Measurements from ENCODE around the gene CLSTN1. TPM values are rescaled to one million over a fixed set of nuclear protein-coding genes. Genes with fewer than 3 reads are reported as not detected.

Gene CLSTN1
- polyA plus RNA-seq, 1 of the 3 experiments (the other 2 are of a cell fraction), result 59.6 TPM

DNA sequence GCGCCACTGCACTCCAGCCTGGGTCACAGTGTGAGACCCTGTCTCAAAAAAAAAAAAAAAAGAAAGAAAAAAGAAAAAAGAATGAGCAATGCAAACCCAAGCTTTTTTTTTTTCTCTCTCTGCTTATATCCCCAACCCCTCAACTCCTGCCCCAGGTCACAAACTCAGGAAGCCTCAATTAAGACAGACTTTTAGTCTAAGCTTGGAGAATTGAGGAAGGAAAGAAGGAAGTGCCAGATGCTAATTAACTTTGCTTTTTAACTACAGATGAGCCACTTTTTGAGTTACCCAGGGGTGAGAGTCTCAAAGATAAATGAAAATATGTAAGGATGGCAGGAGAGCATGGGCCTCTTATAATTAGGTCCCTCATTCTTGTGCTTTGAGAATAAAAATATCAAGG, 139.0 kb downstream of the CLSTN1 start (continued):
- TF ChIP-seq EZH2phosphoT487 (IDR thresholded peaks at IDR 0.05; ENCODE audit: borderline replicate concordance, low read depth) (no peak), GABPA (IDR thresholded peaks at IDR 0.05; ENCODE audit: low read depth) (no peak), MEF2A (IDR thresholded peaks at IDR 0.05; ENCODE audit: borderline replicate concordance, low read depth) (no peak), EP300 (IDR thresholded peaks at IDR 0.05; ENCODE audit: borderline replicate concordance in 1 of 2, low read depth in 1 of 2, low read length in 1 of 2) (no peak), ELF1 (IDR thresholded peaks at IDR 0.05) (no peak)
- TF ChIP-seq, protein P1, sequence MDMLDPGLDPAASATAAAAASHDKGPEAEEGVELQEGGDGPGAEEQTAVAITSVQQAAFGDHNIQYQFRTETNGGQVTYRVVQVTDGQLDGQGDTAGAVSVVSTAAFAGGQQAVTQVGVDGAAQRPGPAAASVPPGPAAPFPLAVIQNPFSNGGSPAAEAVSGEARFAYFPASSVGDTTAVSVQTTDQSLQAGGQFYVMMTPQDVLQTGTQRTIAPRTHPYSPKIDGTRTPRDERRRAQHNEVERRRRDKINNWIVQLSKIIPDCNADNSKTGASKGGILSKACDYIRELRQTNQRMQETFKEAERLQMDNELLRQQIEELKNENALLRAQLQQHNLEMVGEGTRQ (IDR thresholded peaks at IDR 0.05; ENCODE audit: borderline replicate concordance, low read depth, low read length), result no peak
- TF ChIP-seq, protein P2, sequence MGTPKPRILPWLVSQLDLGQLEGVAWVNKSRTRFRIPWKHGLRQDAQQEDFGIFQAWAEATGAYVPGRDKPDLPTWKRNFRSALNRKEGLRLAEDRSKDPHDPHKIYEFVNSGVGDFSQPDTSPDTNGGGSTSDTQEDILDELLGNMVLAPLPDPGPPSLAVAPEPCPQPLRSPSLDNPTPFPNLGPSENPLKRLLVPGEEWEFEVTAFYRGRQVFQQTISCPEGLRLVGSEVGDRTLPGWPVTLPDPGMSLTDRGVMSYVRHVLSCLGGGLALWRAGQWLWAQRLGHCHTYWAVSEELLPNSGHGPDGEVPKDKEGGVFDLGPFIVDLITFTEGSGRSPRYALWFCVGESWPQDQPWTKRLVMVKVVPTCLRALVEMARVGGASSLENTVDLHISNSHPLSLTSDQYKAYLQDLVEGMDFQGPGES (IDR thresholded peaks at IDR 0.05; ENCODE audit: low read depth, low read length), result no peak
- TF ChIP-seq, protein P3, sequence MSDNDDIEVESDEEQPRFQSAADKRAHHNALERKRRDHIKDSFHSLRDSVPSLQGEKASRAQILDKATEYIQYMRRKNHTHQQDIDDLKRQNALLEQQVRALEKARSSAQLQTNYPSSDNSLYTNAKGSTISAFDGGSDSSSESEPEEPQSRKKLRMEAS (IDR thresholded peaks at IDR 0.05; ENCODE audit: low read depth), result no peak

DNA sequence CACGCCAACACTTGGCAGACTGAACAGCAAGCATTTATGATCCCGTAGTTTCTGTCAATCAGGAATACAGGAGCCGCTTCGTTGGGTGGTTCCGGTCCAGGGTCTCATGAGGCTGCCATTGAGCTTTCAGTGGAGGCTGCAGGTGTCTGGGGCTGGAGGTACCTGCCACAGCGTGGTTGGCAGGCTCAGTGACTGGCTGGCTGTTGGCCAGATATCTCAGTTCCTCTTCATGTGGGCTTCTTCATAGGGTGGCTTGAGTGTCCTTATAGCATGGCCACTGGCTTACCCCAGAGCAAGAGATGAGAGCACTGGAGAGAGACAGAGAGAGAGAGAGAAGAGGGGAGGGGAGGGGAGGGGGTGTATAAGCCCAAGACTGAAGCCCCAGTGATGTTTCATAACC, 142.9 kb downstream of the CLSTN1 start:
- ChIA-PET CTCF (no interaction called here), POLR2A (interaction anchor here (1.3 kb wide), 1 partner anchor 12 kb away, joined by 3 read pairs; no protein-coding TSS in a partner anchor)
- WGBS (ENCODE audit: low lambda C conversion rate), result 95% methylated on average over 6 of the region's 6 CpGs
- no peak for TF ChIP-seq MXI1 (IDR thresholded peaks at IDR 0.05; ENCODE audit: low read depth, low read length)
- TF ChIP-seq TCF12 (IDR thresholded peaks at IDR 0.05), result no peak
- TF ChIP-seq NRF1 (IDR thresholded peaks at IDR 0.05; ENCODE audit: low read depth, low read length), result no peak
- TF ChIP-seq, protein P4, sequence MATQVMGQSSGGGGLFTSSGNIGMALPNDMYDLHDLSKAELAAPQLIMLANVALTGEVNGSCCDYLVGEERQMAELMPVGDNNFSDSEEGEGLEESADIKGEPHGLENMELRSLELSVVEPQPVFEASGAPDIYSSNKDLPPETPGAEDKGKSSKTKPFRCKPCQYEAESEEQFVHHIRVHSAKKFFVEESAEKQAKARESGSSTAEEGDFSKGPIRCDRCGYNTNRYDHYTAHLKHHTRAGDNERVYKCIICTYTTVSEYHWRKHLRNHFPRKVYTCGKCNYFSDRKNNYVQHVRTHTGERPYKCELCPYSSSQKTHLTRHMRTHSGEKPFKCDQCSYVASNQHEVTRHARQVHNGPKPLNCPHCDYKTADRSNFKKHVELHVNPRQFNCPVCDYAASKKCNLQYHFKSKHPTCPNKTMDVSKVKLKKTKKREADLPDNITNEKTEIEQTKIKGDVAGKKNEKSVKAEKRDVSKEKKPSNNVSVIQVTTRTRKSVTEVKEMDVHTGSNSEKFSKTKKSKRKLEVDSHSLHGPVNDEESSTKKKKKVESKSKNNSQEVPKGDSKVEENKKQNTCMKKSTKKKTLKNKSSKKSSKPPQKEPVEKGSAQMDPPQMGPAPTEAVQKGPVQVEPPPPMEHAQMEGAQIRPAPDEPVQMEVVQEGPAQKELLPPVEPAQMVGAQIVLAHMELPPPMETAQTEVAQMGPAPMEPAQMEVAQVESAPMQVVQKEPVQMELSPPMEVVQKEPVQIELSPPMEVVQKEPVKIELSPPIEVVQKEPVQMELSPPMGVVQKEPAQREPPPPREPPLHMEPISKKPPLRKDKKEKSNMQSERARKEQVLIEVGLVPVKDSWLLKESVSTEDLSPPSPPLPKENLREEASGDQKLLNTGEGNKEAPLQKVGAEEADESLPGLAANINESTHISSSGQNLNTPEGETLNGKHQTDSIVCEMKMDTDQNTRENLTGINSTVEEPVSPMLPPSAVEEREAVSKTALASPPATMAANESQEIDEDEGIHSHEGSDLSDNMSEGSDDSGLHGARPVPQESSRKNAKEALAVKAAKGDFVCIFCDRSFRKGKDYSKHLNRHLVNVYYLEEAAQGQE (IDR thresholded peaks at IDR 0.05; ENCODE audit: low read depth, low read length), result no peak
- no peak for TF ChIP-seq ELF1 (IDR thresholded peaks at IDR 0.05)
- TF ChIP-seq GABPA (IDR thresholded peaks at IDR 0.05; ENCODE audit: low read depth), result no peak
- no peak for TF ChIP-seq CHD2 (IDR thresholded peaks at IDR 0.05; ENCODE audit: low read length, partially characterized antibody)
- TF ChIP-seq TEAD4 (IDR thresholded peaks at IDR 0.05; ENCODE audit: borderline replicate concordance, insufficient read depth), result no peak
- TF ChIP-seq, protein P2 (IDR thresholded peaks at IDR 0.05; ENCODE audit: low read depth, low read length), result no peak
- TF ChIP-seq NFIC (IDR thresholded peaks at IDR 0.05; ENCODE audit: borderline replicate concordance), result no peak
- Histone ChIP-seq H3K27me3 (ENCODE audit: insufficient read depth) (no peaks in the 10 kb centered on the region), H4K20me1 (ENCODE audit: insufficient read depth) (no peaks in the 10 kb centered on the region), H3K9me3 (no peaks in the 10 kb centered on the region), H3K4me1 (ENCODE audit: control insufficient read depth in 1 of 2, insufficient read depth in 2 of 2, low read depth in 1 of 2, low read length in 1 of 2) (no peaks in the 10 kb centered on the region), H3K4me2 (no peak overlapping the region), H3K27ac (ENCODE audit: low read depth in 2 of 2, low read length in 1 of 2) (no peak overlapping the region), H3F3A (replicated peaks; ENCODE audit: insufficient read depth) (no peaks in the 10 kb centered on the region), H3K9me2 (no peaks in the 10 kb centered on the region), H3K9ac (no peak overlapping the region), H3K4me3 (ENCODE audit: low read depth in 2 of 2, low read length in 1 of 2) (no peak overlapping the region), H3K79me2 (ENCODE audit: insufficient read depth) (no peaks in the 10 kb centered on the region), H3K36me3 (replicated peaks in 1 of 2; ENCODE audit: control insufficient read depth in 1 of 2, insufficient read depth in 2 of 2, low read length in 1 of 2) (no peaks in the 10 kb centered on the region), H2AFZ (ENCODE audit: low read depth) (no peak overlapping the region)
- no peak for DNase-seq

All from SK-N-SH (cell line).